ENCODE data around the gene CRB1.

GRCh38 chr1:197390856-197391255 lies 122.8 kb downstream of the CRB1 start:
- no peak for TF ChIP-seq CTCF (IDR thresholded peaks at IDR 0.05; ENCODE audit: low read length)
- TF ChIP-seq EZH2 (IDR thresholded peaks at IDR 0.05; ENCODE audit: borderline replicate concordance, low read length): no peak

Data from OCI-LY1 (cell line).